HepG2 (cell line): ENCODE measurements around the gene ELN. TPM values are rescaled to one million over a fixed set of nuclear protein-coding genes. Genes with fewer than 3 reads are reported as not detected.

Experiments used
- ATAC-seq: fragments of 200-7000 bp; cut with Tn5 transposase; 3 replicates; pipeline ENCODE4 v1.9.1; 2020; ENCODE audit warnings: mild to moderate bottlenecking, moderate library complexity
- BruUV-seq: library from RNA; stranded (reverse); fragments of 400-500 nt; replicated peaks from 2 replicates; lab custom pipeline; 2021; lab: Mats Ljungman, UMichigan
- CTCF ChIA-PET: fragments of 300-600 bp; formaldehyde crosslinking; extraction: SDS; loops from one replicate; lab custom pipeline; 2021; ENCODE audit warnings: low total read pairs, inconsistent platforms, low intra/inter-chr PET ratio; lab: Yijun Ruan, JAX
- POLR2A ChIA-PET: fragments of 350-600 bp; sonication (Branson Sonifier 250); formaldehyde crosslinking; loops from one replicate; lab custom pipeline; 2020; ENCODE audit warnings: antibody characterized with exemption, inconsistent platforms; lab: Yijun Ruan, JAX
- DNase-seq: peaks from one replicate; pipeline ENCODE4 v3.0.0-alpha.2; 2015; ENCODE audit warnings: low spot score
- FAIRE-seq: peaks from 3 replicates; lab custom pipeline; 2011; peaks lifted over from hg19 to GRCh38; lab: Jason Lieb, UNC
- H2AFZ ChIP-seq: one replicate; pipeline ENCODE4 v1.6.1; 2011; ENCODE audit warnings: low read length, inconsistent platforms
- H3K27ac ChIP-seq: fragments of 300-600 bp; 3 replicates; pipeline ENCODE4 v1.8.0; 2011; ENCODE audit warnings: mixed run types, mild to moderate bottlenecking, mixed read lengths, low read length, inconsistent platforms; ENCODE audit not compliant: insufficient read depth; ENCODE audit errors: extremely low read length
- H3K27me3 ChIP-seq, 2 experiments: fragments of 200-600 bp in 1 of 2; 2 replicates in 1 of 2; 3 replicates in 1 of 2; pipeline versions ENCODE4 v1.6.0 to v1.8.0; 2011; ENCODE audit warnings: low read length in 2 of 2, mild to moderate bottlenecking in 2 of 2, moderate library complexity in 2 of 2, inconsistent platforms in 1 of 2; ENCODE audit not compliant: insufficient read depth in 2 of 2, control insufficient read depth in 1 of 2
- H3K36me3 ChIP-seq, 2 experiments: fragments of 200-600 bp in 1 of 2; replicated peaks in 1 of 2; 2 replicates in 1 of 2; 3 replicates in 1 of 2; pipeline versions ENCODE4 v1.5.1 to v1.8.0; 2011; ENCODE audit warnings: low read length in 2 of 2, inconsistent platforms in 1 of 2; ENCODE audit not compliant: insufficient read depth in 2 of 2, control insufficient read depth in 1 of 2
- H3K4me1 ChIP-seq: 2 replicates; pipeline ENCODE4 v1.5.1; 2012; ENCODE audit warnings: low read length, inconsistent platforms; ENCODE audit not compliant: insufficient read depth
- H3K4me2 ChIP-seq: 2 replicates; pipeline ENCODE4 v1.6.0; 2011; ENCODE audit warnings: low read depth, low read length, inconsistent platforms
- H3K4me3 ChIP-seq, 3 experiments: fragments of 200-600 bp in 1 of 3; sonication (generic), shearing (Covaris generic) in 1 of 3; replicated peaks in 1 of 3; 2 replicates each; pipeline ENCODE4 v1.5.1; 2011 to 2016; ENCODE audit warnings: low read length in 3 of 3, inconsistent platforms in 2 of 3, low read depth in 2 of 3, mild to moderate bottlenecking in 2 of 3, control low read depth in 1 of 3, mixed read lengths in 1 of 3; ENCODE audit not compliant: insufficient read depth in 1 of 3
- H3K79me2 ChIP-seq: one replicate; pipeline ENCODE4 v1.6.1; 2011; ENCODE audit warnings: low read length, inconsistent platforms; ENCODE audit not compliant: insufficient read depth
- H3K9ac ChIP-seq: 2 replicates; pipeline ENCODE4 v1.6.0; 2011; ENCODE audit warnings: mild to moderate bottlenecking, low read depth, low read length, inconsistent platforms; ENCODE audit not compliant: insufficient read depth
- H3K9me3 ChIP-seq: 2 replicates; pipeline ENCODE4 v1.5.1; 2012; ENCODE audit warnings: mild to moderate bottlenecking, low read length
- H4K20me1 ChIP-seq: 2 replicates; pipeline ENCODE4 v1.6.0; 2011; ENCODE audit warnings: inconsistent platforms, mild to moderate bottlenecking, low read length, moderate library complexity; ENCODE audit not compliant: insufficient read depth
- FOXA3 ChIP-seq: IDR thresholded peaks from 2 replicates; pipeline ENCODE4 v1.6.1; 2016; ENCODE audit warnings: missing genetic modification reagents, missing compliant biosample characterization
- FOXJ3 ChIP-seq: sonication (generic); formaldehyde crosslinking; IDR thresholded peaks from 2 replicates; pipeline ENCODE4 v1.4.0; 2020; ENCODE audit warnings: missing genetic modification reagents, mild to moderate bottlenecking, borderline replicate concordance
- KDM2A ChIP-seq: sonication (generic); formaldehyde crosslinking; IDR thresholded peaks from 2 replicates; pipeline ENCODE4 v1.4.0; 2020; ENCODE audit warnings: low read depth, missing genetic modification reagents, borderline replicate concordance
- MTA3 ChIP-seq: sonication (generic); formaldehyde crosslinking; IDR thresholded peaks from 2 replicates; pipeline ENCODE4 v1.4.0; 2020; ENCODE audit warnings: missing genetic modification reagents
- RBM39 ChIP-seq: fragments of 200-400 bp; formaldehyde crosslinking; IDR thresholded peaks from one replicate; pipeline ENCODE4 v1.6.1; 2018; ENCODE audit warnings: antibody characterized with exemption, mild to moderate bottlenecking, low read depth, low read length; ENCODE audit not compliant: poor library complexity, severe bottlenecking
- TCF12 ChIP-seq, 2 experiments: fragments of 450-650 bp in 1 of 2; sonication (generic) in 1 of 2; formaldehyde crosslinking in 1 of 2; IDR thresholded peaks; 2 replicates each; pipeline versions ENCODE4 v1.6.1 to v1.8.0; 2017 to 2022; ENCODE audit warnings: antibody characterized with exemption in 1 of 2, mild to moderate bottlenecking in 1 of 2, missing genetic modification reagents in 1 of 2, moderate library complexity in 1 of 2
- ZNF282 ChIP-seq: fragments of 450-650 bp; IDR thresholded peaks from 2 replicates; pipeline ENCODE4 v1.6.1; 2018; ENCODE audit not compliant: partially characterized antibody
- ZNF773 ChIP-seq: sonication (generic); formaldehyde crosslinking; IDR thresholded peaks from 2 replicates; pipeline ENCODE4 v1.4.0; 2020; ENCODE audit warnings: missing genetic modification reagents, borderline replicate concordance
- ZSCAN9 ChIP-seq: IDR thresholded peaks from 2 replicates; pipeline ENCODE4 v1.6.1; 2016; ENCODE audit warnings: borderline replicate concordance
- WGBS: methylation state at CpG from one replicate; pipeline ENCODE4 v1.1.6; 2017; ENCODE audit warnings: low lambda C conversion rate; 5-methylcytosine and 5-hydroxymethylcytosine counted together
- in situ Hi-C: cut with HindIII; loops from 2 replicates; pipeline ENCODE4 v1.10.0; 2017; ENCODE audit warnings: low pct_unique_long_range_greater_than_20kb; ENCODE audit not compliant: extremely low pct_ligation_motif_present
- intact Hi-C: fragments of 100-400 bp; cut with micrococcal nuclease; formaldehyde crosslinking; loops from one replicate; pipeline ENCODE4 v1.10.0; 2022; ENCODE audit not compliant: unreplicated experiment
- polyA plus RNA-seq, 8 experiments: library from polyadenylated mRNA; depleted of rRNA in 3 of 8; stranded (reverse) in 7 of 8; unstranded in 1 of 8; fragments of >200 nt; fragmentation: Illumina TruSeq in 4 of 8; extraction: Trizol in 4 of 8; gene quantifications; 2 replicates each; pipeline versions ENCODE4 v1.2.1 to v1.2.3, GENCODE V29; 2011 to 2016; ENCODE audit warnings: low read depth in 4 of 8, missing spikeins in 1 of 8, mixed read lengths in 1 of 8; ENCODE audit not compliant: insufficient read depth in 1 of 8
- total RNA-seq, 5 experiments: library from RNA; depleted of rRNA; stranded (reverse); fragments of >200 nt; fragmentation: Illumina TruSeq; extraction: Trizol; gene quantifications; 2 replicates each; pipeline ENCODE4 v1.2.3, GENCODE V29; 2016; ENCODE audit warnings: low read depth in 1 of 5
- TF ChIP-seq, protein P1 (sequence below): IDR thresholded peaks from 2 replicates; pipeline ENCODE4 v1.6.1; 2012; ENCODE audit warnings: inconsistent platforms
- TF ChIP-seq, protein P2 (sequence below): sonication (generic); formaldehyde crosslinking; IDR thresholded peaks from 2 replicates; pipeline ENCODE4 v1.5.0; 2020; ENCODE audit warnings: mild to moderate bottlenecking, missing genetic modification reagents
- TF ChIP-seq, protein P3 (sequence below): sonication (generic); formaldehyde crosslinking; IDR thresholded peaks from 2 replicates; pipeline ENCODE4 v1.8.0; 2022; ENCODE audit warnings: low read depth, missing genetic modification reagents
- TF ChIP-seq, protein P4 (sequence below): sonication (generic); formaldehyde crosslinking; IDR thresholded peaks from 2 replicates; pipeline ENCODE4 v1.5.0; 2020; ENCODE audit warnings: mild to moderate bottlenecking, missing genetic modification reagents, moderate library complexity

ELN gene
- total and polyA plus RNA-seq, 2 of the 13 experiments (the other 11 are each of a cell fraction or from before 2014, with no cell fraction given), result 0.15 to 0.37 TPM

DNA sequence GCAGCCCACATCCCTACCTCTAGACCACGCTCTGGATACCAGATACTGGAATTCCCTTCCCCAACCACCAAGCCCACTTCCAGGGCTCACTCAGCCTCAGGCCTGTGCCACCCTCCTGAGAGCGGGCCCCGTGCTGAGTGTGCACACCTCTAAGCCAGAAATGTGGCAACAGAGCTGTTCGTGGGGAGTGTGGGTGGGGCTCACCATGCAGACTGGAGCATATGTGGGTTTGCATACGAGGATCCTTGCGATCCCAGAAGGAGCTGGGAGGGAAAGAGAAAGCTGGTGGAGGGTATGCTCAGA lies 42.6 kb downstream of the ELN start:
- intact Hi-C loops, result no loop called here
- H3K4me1 ChIP-seq, result no peaks in the 10 kb centered on the region
- BruUV-seq, result no TSS peak
- no peaks in the 10 kb centered on the region for H3K9me3 ChIP-seq
- H3K4me2 ChIP-seq, result no peak overlapping the region
- no peak for FAIRE-seq
- TF ChIP-seq FOXA3 (CRISPR knock-in tag) (no peak), TCF12 (IDR thresholded peaks at IDR 0.05) (no peak), TCF12 (CRISPR knock-in tag; IDR thresholded peaks at IDR 0.05) (no peak), MTA3 (no peak), ZSCAN9 (no peak), FOXJ3 (CRISPR knock-in tag) (no peak), ZNF282 (no peak), RBM39 (no peak), ZNF773 (CRISPR knock-in tag) (no peak), KDM2A (CRISPR knock-in tag) (no peak)
- TF ChIP-seq, protein P1, sequence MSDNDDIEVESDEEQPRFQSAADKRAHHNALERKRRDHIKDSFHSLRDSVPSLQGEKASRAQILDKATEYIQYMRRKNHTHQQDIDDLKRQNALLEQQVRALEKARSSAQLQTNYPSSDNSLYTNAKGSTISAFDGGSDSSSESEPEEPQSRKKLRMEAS, result no peak
- TF ChIP-seq, protein P2, sequence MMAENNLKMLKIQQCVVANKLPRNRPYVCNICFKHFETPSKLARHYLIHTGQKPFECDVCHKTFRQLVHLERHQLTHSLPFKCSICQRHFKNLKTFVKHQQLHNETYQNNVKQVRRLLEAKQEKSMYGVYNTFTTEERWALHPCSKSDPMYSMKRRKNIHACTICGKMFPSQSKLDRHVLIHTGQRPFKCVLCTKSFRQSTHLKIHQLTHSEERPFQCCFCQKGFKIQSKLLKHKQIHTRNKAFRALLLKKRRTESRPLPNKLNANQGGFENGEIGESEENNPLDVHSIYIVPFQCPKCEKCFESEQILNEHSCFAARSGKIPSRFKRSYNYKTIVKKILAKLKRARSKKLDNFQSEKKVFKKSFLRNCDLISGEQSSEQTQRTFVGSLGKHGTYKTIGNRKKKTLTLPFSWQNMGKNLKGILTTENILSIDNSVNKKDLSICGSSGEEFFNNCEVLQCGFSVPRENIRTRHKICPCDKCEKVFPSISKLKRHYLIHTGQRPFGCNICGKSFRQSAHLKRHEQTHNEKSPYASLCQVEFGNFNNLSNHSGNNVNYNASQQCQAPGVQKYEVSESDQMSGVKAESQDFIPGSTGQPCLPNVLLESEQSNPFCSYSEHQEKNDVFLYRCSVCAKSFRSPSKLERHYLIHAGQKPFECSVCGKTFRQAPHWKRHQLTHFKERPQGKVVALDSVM (CRISPR knock-in tag), result no peak
- TF ChIP-seq, protein P3, sequence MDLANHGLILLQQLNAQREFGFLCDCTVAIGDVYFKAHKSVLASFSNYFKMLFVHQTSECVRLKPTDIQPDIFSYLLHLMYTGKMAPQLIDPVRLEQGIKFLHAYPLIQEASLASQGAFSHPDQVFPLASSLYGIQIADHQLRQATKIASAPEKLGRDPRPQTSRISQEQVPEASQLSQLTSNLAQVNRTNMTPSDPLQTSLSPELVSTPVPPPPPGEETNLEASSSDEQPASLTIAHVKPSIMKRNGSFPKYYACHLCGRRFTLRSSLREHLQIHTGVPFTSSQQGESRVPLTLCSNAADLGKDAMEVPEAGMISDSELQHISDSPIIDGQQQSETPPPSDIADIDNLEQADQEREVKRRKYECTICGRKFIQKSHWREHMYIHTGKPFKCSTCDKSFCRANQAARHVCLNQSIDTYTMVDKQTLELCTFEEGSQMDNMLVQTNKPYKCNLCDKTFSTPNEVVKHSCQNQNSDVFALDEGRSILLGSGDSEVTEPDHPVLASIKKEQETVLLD (CRISPR knock-in tag), result no peak
- TF ChIP-seq, protein P4, sequence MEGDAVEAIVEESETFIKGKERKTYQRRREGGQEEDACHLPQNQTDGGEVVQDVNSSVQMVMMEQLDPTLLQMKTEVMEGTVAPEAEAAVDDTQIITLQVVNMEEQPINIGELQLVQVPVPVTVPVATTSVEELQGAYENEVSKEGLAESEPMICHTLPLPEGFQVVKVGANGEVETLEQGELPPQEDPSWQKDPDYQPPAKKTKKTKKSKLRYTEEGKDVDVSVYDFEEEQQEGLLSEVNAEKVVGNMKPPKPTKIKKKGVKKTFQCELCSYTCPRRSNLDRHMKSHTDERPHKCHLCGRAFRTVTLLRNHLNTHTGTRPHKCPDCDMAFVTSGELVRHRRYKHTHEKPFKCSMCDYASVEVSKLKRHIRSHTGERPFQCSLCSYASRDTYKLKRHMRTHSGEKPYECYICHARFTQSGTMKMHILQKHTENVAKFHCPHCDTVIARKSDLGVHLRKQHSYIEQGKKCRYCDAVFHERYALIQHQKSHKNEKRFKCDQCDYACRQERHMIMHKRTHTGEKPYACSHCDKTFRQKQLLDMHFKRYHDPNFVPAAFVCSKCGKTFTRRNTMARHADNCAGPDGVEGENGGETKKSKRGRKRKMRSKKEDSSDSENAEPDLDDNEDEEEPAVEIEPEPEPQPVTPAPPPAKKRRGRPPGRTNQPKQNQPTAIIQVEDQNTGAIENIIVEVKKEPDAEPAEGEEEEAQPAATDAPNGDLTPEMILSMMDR (CRISPR knock-in tag), result no peak
- TF ChIP-seq, all 625 proteins: peak for 0
- H3K79me2 ChIP-seq, result no peaks in the 10 kb centered on the region
- no peak overlapping the region for H3K9ac ChIP-seq
- DNase-seq (no peak), ATAC-seq (no peak)
- no peak overlapping the region for H3K27ac ChIP-seq
- WGBS, result 15% methylated on average over 6 of the region's 6 CpGs
- H3K4me3 ChIP-seq, result no peak overlapping the region
- ChIA-PET CTCF (no interaction called here), POLR2A (no interaction called here)
- H4K20me1 ChIP-seq, result no peaks in the 10 kb centered on the region
- in situ Hi-C loops, result no loop called here
- no peak overlapping the region for H2AFZ ChIP-seq
- H3K36me3 ChIP-seq, result no peaks in the 10 kb centered on the region
- peaks cover 2 to 10% of the 10 kb centered on the region in 2 experiments; a peak in 3 of 5 replicates for H3K27me3 ChIP-seq
